ENCODE measurements around the gene NPR3. TPM values are rescaled to one million over a fixed set of nuclear protein-coding genes. Genes with fewer than 3 reads are reported as not detected.

NPR3 gene
- total and polyA plus RNA-seq, 2 experiments from 2014 or later = 0.07 to 0.15 TPM

DNA sequence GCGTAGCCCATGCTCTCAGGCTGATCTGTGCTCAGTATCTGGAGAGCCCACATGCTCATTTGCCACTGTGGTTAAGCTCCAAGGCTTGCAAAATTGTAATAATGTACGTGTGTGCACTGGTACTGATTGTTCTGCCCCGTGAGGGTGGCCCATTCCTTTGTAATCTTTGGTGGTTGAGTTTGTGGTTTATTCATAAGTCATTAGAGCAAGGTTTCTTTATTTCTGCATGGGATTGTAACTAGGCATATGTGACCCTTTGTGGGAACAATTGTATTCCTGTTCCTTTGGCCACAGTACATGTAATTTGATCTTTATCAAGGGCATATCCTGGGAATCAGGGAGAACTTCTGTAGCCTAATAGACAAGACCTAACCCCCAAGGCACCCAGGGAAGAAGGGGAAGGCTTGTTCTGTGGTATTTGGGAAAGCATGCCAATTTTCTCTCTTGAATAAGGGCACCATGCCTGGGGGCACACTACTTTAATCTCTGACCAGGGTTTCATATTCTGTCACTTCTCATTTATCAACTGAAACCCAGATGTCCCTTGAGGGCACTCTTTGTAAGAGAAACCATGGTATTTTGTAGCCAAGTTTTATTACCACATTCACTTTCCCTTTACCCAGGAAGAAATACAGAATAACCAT lies 74.6 kb downstream of the NPR3 start (continued):
- TF ChIP-seq, protein P1, sequence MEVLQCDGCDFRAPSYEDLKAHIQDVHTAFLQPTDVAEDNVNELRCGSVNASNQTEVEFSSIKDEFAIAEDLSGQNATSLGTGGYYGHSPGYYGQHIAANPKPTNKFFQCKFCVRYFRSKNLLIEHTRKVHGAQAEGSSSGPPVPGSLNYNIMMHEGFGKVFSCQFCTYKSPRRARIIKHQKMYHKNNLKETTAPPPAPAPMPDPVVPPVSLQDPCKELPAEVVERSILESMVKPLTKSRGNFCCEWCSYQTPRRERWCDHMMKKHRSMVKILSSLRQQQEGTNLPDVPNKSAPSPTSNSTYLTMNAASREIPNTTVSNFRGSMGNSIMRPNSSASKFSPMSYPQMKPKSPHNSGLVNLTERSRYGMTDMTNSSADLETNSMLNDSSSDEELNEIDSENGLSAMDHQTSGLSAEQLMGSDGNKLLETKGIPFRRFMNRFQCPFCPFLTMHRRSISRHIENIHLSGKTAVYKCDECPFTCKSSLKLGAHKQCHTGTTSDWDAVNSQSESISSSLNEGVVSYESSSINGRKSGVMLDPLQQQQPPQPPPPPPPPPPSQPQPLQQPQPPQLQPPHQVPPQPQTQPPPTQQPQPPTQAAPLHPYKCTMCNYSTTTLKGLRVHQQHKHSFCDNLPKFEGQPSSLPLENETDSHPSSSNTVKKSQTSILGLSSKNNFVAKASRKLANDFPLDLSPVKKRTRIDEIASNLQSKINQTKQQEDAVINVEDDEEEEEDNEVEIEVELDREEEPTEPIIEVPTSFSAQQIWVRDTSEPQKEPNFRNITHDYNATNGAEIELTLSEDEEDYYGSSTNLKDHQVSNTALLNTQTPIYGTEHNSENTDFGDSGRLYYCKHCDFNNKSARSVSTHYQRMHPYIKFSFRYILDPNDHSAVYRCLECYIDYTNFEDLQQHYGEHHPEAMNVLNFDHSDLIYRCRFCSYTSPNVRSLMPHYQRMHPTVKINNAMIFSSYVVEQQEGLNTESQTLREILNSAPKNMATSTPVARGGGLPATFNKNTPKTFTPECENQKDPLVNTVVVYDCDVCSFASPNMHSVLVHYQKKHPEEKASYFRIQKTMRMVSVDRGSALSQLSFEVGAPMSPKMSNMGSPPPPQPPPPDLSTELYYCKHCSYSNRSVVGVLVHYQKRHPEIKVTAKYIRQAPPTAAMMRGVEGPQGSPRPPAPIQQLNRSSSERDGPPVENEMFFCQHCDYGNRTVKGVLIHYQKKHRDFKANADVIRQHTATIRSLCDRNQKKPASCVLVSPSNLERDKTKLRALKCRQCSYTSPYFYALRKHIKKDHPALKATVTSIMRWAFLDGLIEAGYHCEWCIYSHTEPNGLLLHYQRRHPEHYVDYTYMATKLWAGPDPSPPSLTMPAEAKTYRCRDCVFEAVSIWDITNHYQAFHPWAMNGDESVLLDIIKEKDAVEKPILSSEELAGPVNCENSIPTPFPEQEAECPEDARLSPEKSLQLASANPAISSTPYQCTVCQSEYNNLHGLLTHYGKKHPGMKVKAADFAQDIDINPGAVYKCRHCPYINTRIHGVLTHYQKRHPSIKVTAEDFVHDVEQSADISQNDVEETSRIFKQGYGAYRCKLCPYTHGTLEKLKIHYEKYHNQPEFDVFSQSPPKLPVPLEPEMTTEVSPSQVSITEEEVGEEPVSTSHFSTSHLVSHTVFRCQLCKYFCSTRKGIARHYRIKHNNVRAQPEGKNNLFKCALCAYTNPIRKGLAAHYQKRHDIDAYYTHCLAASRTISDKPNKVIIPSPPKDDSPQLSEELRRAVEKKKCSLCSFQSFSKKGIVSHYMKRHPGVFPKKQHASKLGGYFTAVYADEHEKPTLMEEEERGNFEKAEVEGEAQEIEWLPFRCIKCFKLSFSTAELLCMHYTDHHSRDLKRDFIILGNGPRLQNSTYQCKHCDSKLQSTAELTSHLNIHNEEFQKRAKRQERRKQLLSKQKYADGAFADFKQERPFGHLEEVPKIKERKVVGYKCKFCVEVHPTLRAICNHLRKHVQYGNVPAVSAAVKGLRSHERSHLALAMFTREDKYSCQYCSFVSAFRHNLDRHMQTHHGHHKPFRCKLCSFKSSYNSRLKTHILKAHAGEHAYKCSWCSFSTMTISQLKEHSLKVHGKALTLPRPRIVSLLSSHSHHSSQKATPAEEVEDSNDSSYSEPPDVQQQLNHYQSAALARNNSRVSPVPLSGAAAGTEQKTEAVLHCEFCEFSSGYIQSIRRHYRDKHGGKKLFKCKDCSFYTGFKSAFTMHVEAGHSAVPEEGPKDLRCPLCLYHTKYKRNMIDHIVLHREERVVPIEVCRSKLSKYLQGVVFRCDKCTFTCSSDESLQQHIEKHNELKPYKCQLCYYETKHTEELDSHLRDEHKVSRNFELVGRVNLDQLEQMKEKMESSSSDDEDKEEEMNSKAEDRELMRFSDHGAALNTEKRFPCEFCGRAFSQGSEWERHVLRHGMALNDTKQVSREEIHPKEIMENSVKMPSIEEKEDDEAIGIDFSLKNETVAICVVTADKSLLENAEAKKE (CRISPR knock-in tag; IDR thresholded peaks at IDR 0.05) = no peak

DNA sequence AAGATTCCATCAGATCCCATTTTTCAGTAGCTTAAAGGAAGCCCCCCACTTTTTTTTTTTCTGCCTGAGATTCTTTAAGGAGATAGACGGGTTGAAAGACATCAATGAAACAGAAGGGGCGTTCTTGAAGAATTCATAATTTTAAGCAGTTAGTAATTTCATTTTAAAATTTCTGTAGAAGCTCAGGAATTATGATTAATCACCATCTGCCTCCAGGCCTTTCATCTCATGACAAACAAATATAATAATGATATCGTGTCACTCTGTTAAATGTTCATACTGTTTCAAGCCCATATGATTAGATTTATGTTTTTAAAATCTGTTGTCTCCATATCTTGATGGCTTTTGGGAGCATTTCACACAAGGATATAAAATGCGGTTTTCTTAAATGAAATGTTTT lies 75.2 kb downstream of the NPR3 start:
- Histone ChIP-seq H3K4me1 (ENCODE audit: insufficient read depth) (peaks cover 23% of the 10 kb centered on the region), H3K27me3 (ENCODE audit: insufficient read depth) (no peaks in the 10 kb centered on the region), H3K79me2 (replicated peaks; ENCODE audit: insufficient read depth) (no peaks in the 10 kb centered on the region), H2AFZ (no peak overlapping the region), H3K4me2 (no peak overlapping the region), H3F3A (replicated peaks; ENCODE audit: low read depth) (no peaks in the 10 kb centered on the region), H3K9me2 (ENCODE audit: insufficient read depth) (no peaks in the 10 kb centered on the region), H4K20me1 (replicated peaks; ENCODE audit: insufficient read depth) (no peaks in the 10 kb centered on the region), H3K27ac (ENCODE audit: low read depth) (no peak overlapping the region), H3K36me3 (ENCODE audit: insufficient read depth) (no peaks in the 10 kb centered on the region), H3K4me3 (no peak overlapping the region)
- H3K9me3 Mint-ChIP-seq = no peaks in the 10 kb centered on the region
- peaks cover 7% of the 10 kb centered on the region for H3K27me3 Mint-ChIP-seq (ENCODE audit: insufficient read depth, low read depth, poor library complexity)
- H3K36me3 Mint-ChIP-seq (ENCODE audit: low read depth) = no peaks in the 10 kb centered on the region
- ATAC-seq (no peak), DNase-seq (ENCODE audit: low spot score) (no peak)
- H3K27ac Mint-ChIP-seq = no peak overlapping the region
- H3K4me3 Mint-ChIP-seq = no peak overlapping the region
- peaks cover 15% of the 10 kb centered on the region for H3K4me1 Mint-ChIP-seq
- TF ChIP-seq ZNF114 (CRISPR knock-in tag; IDR thresholded peaks at IDR 0.05) = no peak
- TF ChIP-seq NANOG (IDR thresholded peaks at IDR 0.05; ENCODE audit: borderline replicate concordance) = no peak
- TF ChIP-seq EZH2 (IDR thresholded peaks at IDR 0.05; ENCODE audit: low read depth, unreplicated experiment) = no peak
- no peak for TF ChIP-seq CREB1 (CRISPR knock-in tag; IDR thresholded peaks at IDR 0.05; ENCODE audit: low read depth)
- TF ChIP-seq, protein P2, sequence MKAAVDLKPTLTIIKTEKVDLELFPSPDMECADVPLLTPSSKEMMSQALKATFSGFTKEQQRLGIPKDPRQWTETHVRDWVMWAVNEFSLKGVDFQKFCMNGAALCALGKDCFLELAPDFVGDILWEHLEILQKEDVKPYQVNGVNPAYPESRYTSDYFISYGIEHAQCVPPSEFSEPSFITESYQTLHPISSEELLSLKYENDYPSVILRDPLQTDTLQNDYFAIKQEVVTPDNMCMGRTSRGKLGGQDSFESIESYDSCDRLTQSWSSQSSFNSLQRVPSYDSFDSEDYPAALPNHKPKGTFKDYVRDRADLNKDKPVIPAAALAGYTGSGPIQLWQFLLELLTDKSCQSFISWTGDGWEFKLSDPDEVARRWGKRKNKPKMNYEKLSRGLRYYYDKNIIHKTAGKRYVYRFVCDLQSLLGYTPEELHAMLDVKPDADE (IDR thresholded peaks at IDR 0.05) = no peak

All from GM23338 (cell line).